ENCODE results near the gene UBALD1.

The UBALD1 gene

GRCh38 chr16:4614571-4615383, at the start of gene UBALD1:
Gene UBALD1 (minus strand): TSS chr16:4614888. CDS start chr16:4614797, 91 bp downstream.
- H3K4me3 ChIP-seq (replicated peaks; ENCODE audit: low read depth, low read length): peak within 1 kb of the TSS; percentile 84
- H3K36me3 ChIP-seq (ENCODE audit: control insufficient read depth, insufficient read depth, low read length): no peaks in the 10 kb centered on the region; the same call in 1 of the 2 replicates
- TF ChIP-seq CTCF (IDR thresholded peaks at IDR 0.05; ENCODE audit: insufficient read depth, low read length, poor library complexity, severe bottlenecking): no peak
- DNase-seq (ENCODE audit: extremely low read depth, insufficient read length): peak; percentile 95
- no peaks in the 10 kb centered on the region for H3K27me3 ChIP-seq (replicated peaks; ENCODE audit: control insufficient read depth, insufficient read depth, low read length)

GRCh38 chr16:4663777-4664465, 49.2 kb upstream of the UBALD1 start:
- no peak for DNase-seq (ENCODE audit: extremely low read depth, insufficient read length)
- no peaks in the 10 kb centered on the region for H3K27me3 ChIP-seq (replicated peaks; ENCODE audit: control insufficient read depth, insufficient read depth, low read length)
- H3K4me3 ChIP-seq (replicated peaks; ENCODE audit: low read depth, low read length): no peak overlapping the region
- H3K36me3 ChIP-seq (ENCODE audit: control insufficient read depth, insufficient read depth, low read length): peaks cover 34% of the 10 kb centered on the region
- no peak for TF ChIP-seq CTCF (IDR thresholded peaks at IDR 0.05; ENCODE audit: insufficient read depth, low read length, poor library complexity, severe bottlenecking)

GRCh38 chr16:4663465-4663776, 48.7 kb upstream of the UBALD1 start:
- H3K4me3 ChIP-seq (replicated peaks; ENCODE audit: low read depth, low read length): no peak overlapping the region
- peaks cover 36% of the 10 kb centered on the region for H3K36me3 ChIP-seq (ENCODE audit: control insufficient read depth, insufficient read depth, low read length)
- H3K27me3 ChIP-seq (replicated peaks; ENCODE audit: control insufficient read depth, insufficient read depth, low read length): no peaks in the 10 kb centered on the region
- TF ChIP-seq CTCF (IDR thresholded peaks at IDR 0.05; ENCODE audit: insufficient read depth, low read length, poor library complexity, severe bottlenecking): no peak
- no peak for DNase-seq (ENCODE audit: extremely low read depth, insufficient read length)

DNA sequence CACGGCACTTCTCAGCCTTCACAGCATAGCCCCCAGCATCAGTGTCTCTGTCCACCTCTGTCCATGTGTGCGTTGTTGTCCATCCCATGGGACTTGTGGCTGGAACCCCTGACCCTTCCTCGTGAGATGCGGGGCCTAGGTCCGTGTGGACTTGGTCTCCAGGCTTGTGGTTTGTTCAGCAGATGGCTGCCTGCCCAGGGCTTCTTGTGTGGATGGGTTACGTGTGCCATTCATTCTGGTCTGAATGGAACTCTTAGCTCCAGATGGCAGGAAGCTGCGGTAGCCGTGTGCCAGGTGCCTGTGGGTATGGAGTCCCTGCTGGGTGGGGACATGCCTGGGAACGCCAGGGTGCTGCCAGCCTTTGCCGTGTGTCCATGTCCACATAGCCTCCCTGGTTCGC, 47.0 kb upstream of the UBALD1 start:
- H3K4me3 ChIP-seq (replicated peaks; ENCODE audit: low read depth, low read length): no peak overlapping the region
- peaks cover 37% of the 10 kb centered on the region for H3K36me3 ChIP-seq (ENCODE audit: control insufficient read depth, insufficient read depth, low read length)
- no peaks in the 10 kb centered on the region for H3K27me3 ChIP-seq (replicated peaks; ENCODE audit: control insufficient read depth, insufficient read depth, low read length)
- TF ChIP-seq CTCF (IDR thresholded peaks at IDR 0.05; ENCODE audit: insufficient read depth, low read length, poor library complexity, severe bottlenecking): no peak
- no peak for DNase-seq (ENCODE audit: extremely low read depth, insufficient read length)

DNA sequence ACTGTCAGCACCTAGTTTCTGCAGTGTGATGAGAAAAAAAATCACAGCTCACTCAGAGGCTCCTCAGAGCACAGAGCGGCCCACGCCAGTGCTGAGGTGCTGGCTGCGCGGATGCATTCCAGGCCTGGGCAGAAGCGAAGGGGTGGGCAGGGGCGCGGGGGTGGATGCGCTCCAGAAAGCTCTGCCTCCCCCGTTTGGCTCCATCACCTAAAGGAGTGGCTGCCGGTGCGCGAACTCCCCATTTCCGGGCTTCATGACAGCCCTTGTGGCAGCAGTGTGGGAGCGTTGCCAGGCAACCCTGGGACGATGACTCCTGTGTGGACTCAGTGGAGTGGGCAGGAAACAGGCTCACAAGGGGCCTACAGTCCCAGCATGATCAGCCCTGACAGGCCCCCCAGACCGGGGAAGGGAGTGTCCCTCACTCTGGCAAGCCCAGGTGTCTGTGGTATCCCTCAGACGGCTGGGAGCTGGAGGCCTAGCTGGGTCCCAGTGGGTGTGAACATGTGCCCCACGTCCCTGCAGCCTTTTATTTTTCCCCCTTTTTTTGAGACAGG, 45.8 kb upstream of the UBALD1 start:
- no peak overlapping the region for H3K4me3 ChIP-seq (replicated peaks; ENCODE audit: low read depth, low read length)
- H3K36me3 ChIP-seq (ENCODE audit: control insufficient read depth, insufficient read depth, low read length): peaks cover 34% of the 10 kb centered on the region

More for the DNA sequence above, 45.8 kb upstream of the UBALD1 start:
- H3K27me3 ChIP-seq (replicated peaks; ENCODE audit: control insufficient read depth, insufficient read depth, low read length): no peaks in the 10 kb centered on the region
- DNase-seq (ENCODE audit: extremely low read depth, insufficient read length): peak; percentile 58
- no peak for TF ChIP-seq CTCF (IDR thresholded peaks at IDR 0.05; ENCODE audit: insufficient read depth, low read length, poor library complexity, severe bottlenecking)

Measured in GM06990 (cell line).